Ramos (cell line): ENCODE results near the gene PTTG1IP2.

Source experiments
- in situ Hi-C: fragments of 300-500 bp; cut with MboI; formaldehyde crosslinking; loops from one replicate; pipeline ENCODE4 v1.14.3; 2022; ENCODE audit warnings: low sequenced_read_pairs; ENCODE audit not compliant: unreplicated experiment

PTTG1IP2 gene

DNA sequence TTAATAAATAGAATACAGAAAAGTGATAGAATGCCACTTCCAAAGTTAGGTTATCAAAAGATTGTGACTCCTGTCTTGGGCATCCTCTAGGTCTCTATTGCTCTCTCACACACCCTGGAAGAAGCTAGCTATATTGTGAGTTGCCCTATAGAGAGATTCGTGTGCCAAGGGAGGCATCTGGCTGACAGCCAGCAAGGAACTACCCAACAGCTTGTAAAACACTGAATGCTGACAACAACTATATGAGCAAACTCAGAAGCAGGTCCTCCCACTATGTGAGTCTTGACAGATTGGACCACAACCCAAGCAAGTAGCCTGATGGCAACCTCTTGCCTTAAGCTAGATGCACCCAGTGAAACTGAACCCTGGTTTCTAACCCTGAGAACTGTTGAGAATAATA lies 71.0 kb downstream of the PTTG1IP2 start:
- in situ Hi-C loops, result no loop called here

DNA sequence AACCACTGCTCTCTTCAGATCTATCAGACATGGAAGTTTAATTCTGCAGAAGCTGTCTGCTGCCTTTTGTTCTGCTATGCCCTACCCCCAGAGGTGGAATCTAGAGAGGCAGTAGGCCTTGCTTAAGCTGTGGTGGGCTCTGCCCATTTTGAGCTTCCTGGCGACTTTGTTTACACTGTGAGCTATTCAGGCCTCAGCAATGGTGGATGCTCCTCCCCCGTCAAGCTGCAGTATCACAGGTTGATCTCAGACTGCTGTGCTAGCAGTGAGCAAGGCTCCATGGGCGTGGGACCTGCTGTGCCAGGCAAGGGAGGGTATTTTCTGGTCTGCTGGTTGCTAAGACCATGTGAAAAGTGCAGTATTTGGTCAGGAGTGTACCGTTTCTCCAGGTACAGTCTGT lies 81.6 kb downstream of the PTTG1IP2 start:
- in situ Hi-C loops, result no loop called here

DNA sequence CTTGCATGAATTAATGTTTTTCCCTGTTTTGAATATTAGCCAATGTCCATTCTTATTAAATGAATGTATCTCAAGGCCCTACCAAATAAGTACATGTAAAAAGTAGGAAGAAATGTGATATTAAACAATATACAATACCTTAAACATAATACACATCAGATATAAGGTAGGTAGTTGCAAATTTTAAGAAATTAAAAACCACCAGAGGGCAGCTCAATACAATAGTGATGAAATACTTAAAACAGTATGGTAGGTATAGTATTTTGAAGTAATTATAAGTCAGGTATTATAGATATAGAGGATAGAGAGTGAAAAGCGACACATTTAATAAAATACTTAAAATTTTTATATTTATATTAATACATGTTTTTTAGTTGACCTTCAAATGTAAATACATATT lies 83.1 kb downstream of the PTTG1IP2 start:
- in situ Hi-C loops, result no loop called here

DNA sequence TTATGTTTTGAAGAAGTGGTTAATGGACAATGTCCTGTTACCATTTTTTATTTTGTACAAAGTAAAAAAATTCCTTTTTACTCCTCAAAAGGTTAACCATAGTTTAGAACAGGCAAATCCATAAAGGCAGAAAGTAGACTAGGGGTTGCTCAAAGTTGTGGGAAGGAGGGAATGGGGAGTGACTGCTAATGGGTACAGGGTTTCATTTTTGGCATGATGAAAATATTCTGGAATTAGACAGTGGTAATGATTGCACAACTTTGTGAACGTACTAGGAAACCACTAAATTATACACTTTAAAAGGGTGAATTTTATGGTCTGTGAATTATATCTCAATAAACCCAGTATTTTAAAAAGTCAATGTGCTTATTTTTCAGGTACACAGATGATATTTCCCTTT lies 91.3 kb downstream of the PTTG1IP2 start:
- in situ Hi-C loops, result no loop called here
